ENCODE measurements around the gene FAH.

FAH gene

GRCh38 chr15:80167936-80168335 lies 15.1 kb downstream of the FAH start:
- Histone ChIP-seq H3K4me3 (ENCODE audit: low read depth in 1 of 2, low read length in 1 of 2) (no peak overlapping the region), H3K36me3 (no peaks in the 10 kb centered on the region), H3K27ac (no peak overlapping the region), H3K27me3 (no peaks in the 10 kb centered on the region), H3K9me3 (no peaks in the 10 kb centered on the region), H3K4me1 (ENCODE audit: control insufficient read depth in 1 of 2, insufficient read depth in 1 of 2, low read depth in 1 of 2, low read length in 1 of 2) (no peaks in the 10 kb centered on the region)
- no peak for TF ChIP-seq CTCF (IDR thresholded peaks at IDR 0.05)

- H3K36me3 ChIP-seq = no peaks in the 10 kb centered on the region
- H3K27ac ChIP-seq = no peak overlapping the region
- no peaks in the 10 kb centered on the region for H3K27me3 ChIP-seq
- TF ChIP-seq CTCF (IDR thresholded peaks at IDR 0.05) = no peak
- H3K4me3 ChIP-seq (ENCODE audit: low read depth in 1 of 2, low read length in 1 of 2) = no peak overlapping the region
- H3K9me3 ChIP-seq = no peaks in the 10 kb centered on the region
- peaks cover 0 to 3% of the 10 kb centered on the region in 2 experiments for H3K4me1 ChIP-seq (ENCODE audit: control insufficient read depth in 1 of 2, insufficient read depth in 1 of 2, low read depth in 1 of 2, low read length in 1 of 2)
Measured at GRCh38 chr15:80168421-80168820, 15.6 kb downstream of the FAH start.

GRCh38 chr15:80169768-80170357 lies 17.1 kb downstream of the FAH start:
- H3K4me3 ChIP-seq (ENCODE audit: low read depth in 1 of 2, low read length in 1 of 2) = no peak overlapping the region
- H3K27ac ChIP-seq = no peak overlapping the region
- peaks cover 3% of the 10 kb centered on the region for H3K36me3 ChIP-seq
- no peaks in the 10 kb centered on the region for H3K9me3 ChIP-seq
- no peaks in the 10 kb centered on the region for H3K27me3 ChIP-seq
- H3K4me1 ChIP-seq (ENCODE audit: control insufficient read depth in 1 of 2, insufficient read depth in 1 of 2, low read depth in 1 of 2, low read length in 1 of 2) = peaks cover 0 to 3% of the 10 kb centered on the region in 2 experiments
- no peak for TF ChIP-seq CTCF (IDR thresholded peaks at IDR 0.05)

- Histone ChIP-seq H3K4me3 (ENCODE audit: low read depth in 1 of 2, low read length in 1 of 2) (no peak overlapping the region), H3K9me3 (no peaks in the 10 kb centered on the region), H3K36me3 (peaks cover 10% of the 10 kb centered on the region), H3K27me3 (no peaks in the 10 kb centered on the region), H3K4me1 (ENCODE audit: control insufficient read depth in 1 of 2, insufficient read depth in 1 of 2, low read depth in 1 of 2, low read length in 1 of 2) (peaks cover 0 to 3% of the 10 kb centered on the region in 2 experiments), H3K27ac (no peak overlapping the region)
- no peak for TF ChIP-seq CTCF (IDR thresholded peaks at IDR 0.05)
Measured at GRCh38 chr15:80170596-80170995, 17.8 kb downstream of the FAH start.

GRCh38 chr15:80171787-80172186 lies 19.0 kb downstream of the FAH start:
- Histone ChIP-seq H3K4me1 (ENCODE audit: control insufficient read depth in 1 of 2, insufficient read depth in 1 of 2, low read depth in 1 of 2, low read length in 1 of 2) (peaks cover 0 to 3% of the 10 kb centered on the region in 2 experiments), H3K4me3 (ENCODE audit: low read depth in 1 of 2, low read length in 1 of 2) (no peak overlapping the region), H3K9me3 (no peaks in the 10 kb centered on the region), H3K36me3 (peaks cover 10% of the 10 kb centered on the region), H3K27ac (no peak overlapping the region), H3K27me3 (no peaks in the 10 kb centered on the region)
- TF ChIP-seq CTCF (IDR thresholded peaks at IDR 0.05) = no peak

Measured in neutrophil (primary cell).